Measurements from ENCODE around the gene TMEM250. TPM values are rescaled to one million over a fixed set of nuclear protein-coding genes. Genes with fewer than 3 reads are reported as not detected.
A peak's percentile ranks its signal among the peaks of the same experiment; 100 is the strongest.

Gene TMEM250
- total and polyA plus RNA-seq, 7 experiments from 2014 or later: 16.4 to 61.8 (median 42.2) TPM

DNA sequence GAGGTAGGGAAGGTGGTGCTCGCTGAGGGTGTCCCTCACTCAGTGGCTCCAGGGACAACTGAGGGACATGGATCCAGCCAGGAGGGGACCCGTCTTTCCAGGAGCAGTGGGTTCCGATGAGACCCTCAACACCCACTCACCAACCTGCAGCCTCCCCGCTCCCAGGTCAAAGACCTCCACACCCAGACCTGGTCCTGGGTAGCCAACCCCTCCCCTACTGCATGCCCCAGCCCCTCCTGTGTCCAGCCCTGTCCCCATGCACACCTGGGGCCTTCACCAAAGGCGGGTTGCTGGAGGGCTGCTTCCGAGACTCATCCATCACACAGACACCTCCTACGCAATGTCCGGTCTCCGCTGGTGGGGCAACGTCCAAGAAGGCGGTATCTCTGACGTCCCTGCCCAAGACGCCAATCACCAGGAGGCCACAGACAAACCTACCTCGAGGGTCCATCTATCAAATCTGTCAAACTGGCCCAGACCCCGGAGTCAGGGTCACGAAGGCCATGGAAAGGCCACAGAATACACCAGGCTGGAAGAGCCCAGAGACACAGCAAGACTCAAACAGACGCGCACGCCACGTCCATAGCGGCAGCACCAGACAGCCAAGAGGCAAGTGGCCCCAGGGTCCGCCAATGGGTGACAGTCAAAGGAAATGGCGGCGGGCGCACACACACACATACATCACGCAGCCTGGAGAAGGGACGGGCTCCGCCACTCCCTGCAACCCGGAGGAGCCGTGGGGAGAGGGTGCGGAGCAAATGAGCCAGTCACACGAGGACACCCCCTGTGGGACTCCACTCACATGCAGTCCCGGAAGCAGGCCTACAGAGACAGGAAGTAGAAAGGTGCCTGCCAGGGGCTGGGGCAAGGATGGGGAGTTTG lies 34.4 kb downstream of the TMEM250 start:
- no peaks in the 10 kb centered on the region for H3K36me3 ChIP-seq (ENCODE audit: control insufficient read depth in 2 of 3, insufficient read depth in 3 of 3, low read length in 3 of 3)
- no peak for DNase-seq

DNA sequence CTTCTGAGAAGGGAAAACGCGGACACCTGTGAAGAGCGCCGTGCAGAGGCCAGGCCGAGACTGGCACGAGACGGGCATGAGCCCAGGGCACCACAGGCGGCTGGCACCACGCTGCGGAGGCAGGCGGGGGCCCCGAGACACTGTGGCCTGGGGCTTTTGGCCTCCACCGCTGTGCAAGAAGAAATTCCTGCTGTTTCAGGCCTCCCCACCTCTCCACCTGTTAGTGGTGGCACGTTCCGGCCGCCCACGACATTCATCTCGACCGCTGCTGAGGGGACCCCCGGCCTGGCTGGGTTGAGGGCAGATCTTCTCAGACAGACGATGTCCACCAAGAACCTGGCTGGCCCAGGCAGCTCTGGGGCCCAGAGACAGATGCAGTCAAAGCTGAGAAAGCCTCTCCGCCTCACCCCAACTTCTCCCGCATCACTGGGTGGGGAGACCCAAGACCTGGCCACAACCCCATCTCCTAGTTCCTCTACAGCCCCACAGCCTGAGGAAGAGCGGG lies 35.1 kb downstream of the TMEM250 start:
- DNase-seq: no peak
- H3K27me3 Mint-ChIP-seq: no peaks in the 10 kb centered on the region
- Histone ChIP-seq H3K27me3 (ENCODE audit: control insufficient read depth in 2 of 2, insufficient read depth in 2 of 2, low read length in 2 of 2) (no peaks in the 10 kb centered on the region), H3K36me3 (ENCODE audit: control insufficient read depth in 2 of 3, insufficient read depth in 3 of 3, low read length in 3 of 3) (no peaks in the 10 kb centered on the region), H3K9me3 (ENCODE audit: control insufficient read depth in 2 of 3, low read length in 3 of 3) (no peaks in the 10 kb centered on the region), H3K4me3 (ENCODE audit: low read length) (no peak overlapping the region), H3K27ac (ENCODE audit: low read depth, low read length) (no peak overlapping the region), H3K4me1 (ENCODE audit: control insufficient read depth in 2 of 2, insufficient read depth in 2 of 2, low read length in 2 of 2) (peaks cover 0 to 3% of the 10 kb centered on the region in 2 donors)
- H3K36me3 Mint-ChIP-seq: peaks cover 0 to 3% (median 0%) of the 10 kb centered on the region in 5 donors
- H3K9me3 Mint-ChIP-seq: no peaks in the 10 kb centered on the region
- no peak overlapping the region for H3K27ac Mint-ChIP-seq
- peaks cover 0 to 27% (median 18%) of the 10 kb centered on the region in 7 donors for H3K4me1 Mint-ChIP-seq
- intact Hi-C loops (cut with micrococcal nuclease): no loop called here
- no peak for ATAC-seq
- POLR2A ChIA-PET: no interaction called here
- CTCF ChIA-PET: no interaction called here
- H3K4me3 Mint-ChIP-seq: no peak overlapping the region

More for the DNA sequence above, 34.4 kb downstream of the TMEM250 start:
- Mint-ChIP-seq H3K4me1 (peaks cover 0 to 22% (median 18%) of the 10 kb centered on the region in 7 donors), H3K27me3 (no peaks in the 10 kb centered on the region), H3K9me3 (no peaks in the 10 kb centered on the region), H3K4me3 (no peak overlapping the region), H3K27ac (peak overlapping the region in 1 of 9 donors; percentile 23), H3K36me3 (peaks cover 0 to 3% (median 0%) of the 10 kb centered on the region in 5 donors)
- Histone ChIP-seq H3K27ac (ENCODE audit: low read depth, low read length) (no peak overlapping the region), H3K9me3 (ENCODE audit: control insufficient read depth in 2 of 3, low read length in 3 of 3) (no peaks in the 10 kb centered on the region), H3K27me3 (ENCODE audit: control insufficient read depth in 2 of 2, insufficient read depth in 2 of 2, low read length in 2 of 2) (no peaks in the 10 kb centered on the region), H3K4me1 (ENCODE audit: control insufficient read depth in 2 of 2, insufficient read depth in 2 of 2, low read length in 2 of 2) (peaks cover 5 to 8% of the 10 kb centered on the region in 2 donors), H3K4me3 (ENCODE audit: low read length) (no peak overlapping the region)
- no peak for ATAC-seq
- ChIA-PET CTCF (no interaction called here), POLR2A (no interaction called here)
- intact Hi-C loops (cut with micrococcal nuclease): no loop called here

DNA sequence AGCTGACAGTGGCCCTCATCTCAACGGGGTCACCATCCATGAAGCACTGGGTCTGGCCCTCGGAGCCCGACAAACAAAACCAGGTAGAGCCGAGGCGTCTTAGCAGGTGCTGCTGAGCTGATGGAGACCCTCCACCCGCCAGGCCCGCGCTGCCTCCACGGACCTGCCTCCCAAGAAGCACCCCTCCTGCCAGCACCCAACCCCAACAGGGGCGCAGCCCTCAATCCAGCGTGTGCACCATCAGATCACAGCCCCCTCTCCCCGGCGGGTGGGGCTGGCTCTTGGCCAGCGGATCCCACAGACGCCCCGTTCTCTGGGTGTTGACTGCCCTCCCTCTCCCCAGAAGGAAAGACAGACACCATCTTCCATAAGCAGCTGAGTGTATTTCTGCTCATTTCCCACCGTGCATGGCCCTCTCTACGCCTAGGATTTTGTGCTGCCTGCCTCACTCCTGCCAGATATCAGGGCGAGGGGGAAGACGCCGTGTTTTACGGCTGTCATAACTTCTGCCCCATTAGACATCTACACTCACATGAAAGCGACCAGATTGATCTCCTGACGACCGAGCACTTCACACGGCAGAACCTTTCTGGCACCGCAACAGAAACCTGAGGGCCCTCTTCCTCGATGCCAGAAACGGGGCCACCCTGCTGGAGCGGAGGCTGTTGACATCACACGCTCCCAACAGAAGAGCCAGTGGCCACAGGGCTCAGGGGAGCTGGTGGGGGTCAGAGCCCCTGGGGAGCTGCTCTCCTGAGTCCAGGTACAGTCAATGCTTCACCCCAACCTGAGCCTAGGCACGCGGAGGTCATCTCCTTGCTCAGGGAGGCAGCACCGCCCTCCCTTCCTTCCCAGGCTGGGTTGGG lies 35.9 kb downstream of the TMEM250 start:
- Histone ChIP-seq H3K36me3 (ENCODE audit: control insufficient read depth in 2 of 3, insufficient read depth in 3 of 3, low read length in 3 of 3) (no peaks in the 10 kb centered on the region), H3K27ac (ENCODE audit: low read depth, low read length) (no peak overlapping the region), H3K27me3 (ENCODE audit: control insufficient read depth in 2 of 2, insufficient read depth in 2 of 2, low read length in 2 of 2) (no peaks in the 10 kb centered on the region), H3K4me1 (ENCODE audit: control insufficient read depth in 2 of 2, insufficient read depth in 2 of 2, low read length in 2 of 2) (no peaks in the 10 kb centered on the region), H3K9me3 (ENCODE audit: control insufficient read depth in 2 of 3, low read length in 3 of 3) (no peaks in the 10 kb centered on the region), H3K4me3 (ENCODE audit: low read length) (no peak overlapping the region)
- H3K9me3 Mint-ChIP-seq: no peaks in the 10 kb centered on the region
- no peaks in the 10 kb centered on the region for H3K27me3 Mint-ChIP-seq
- CTCF ChIA-PET: no interaction called here
- no peak for ATAC-seq
- POLR2A ChIA-PET: no interaction called here
- DNase-seq: no peak
- H3K4me1 Mint-ChIP-seq: peaks cover 0 to 27% (median 18%) of the 10 kb centered on the region in 7 donors
- H3K36me3 Mint-ChIP-seq: peaks cover 0 to 3% (median 0%) of the 10 kb centered on the region in 5 donors
- H3K4me3 Mint-ChIP-seq: no peak overlapping the region
- intact Hi-C loops (cut with micrococcal nuclease): no loop called here
- H3K27ac Mint-ChIP-seq: peak overlapping the region in 1 of 9 donors; percentile 82

DNA sequence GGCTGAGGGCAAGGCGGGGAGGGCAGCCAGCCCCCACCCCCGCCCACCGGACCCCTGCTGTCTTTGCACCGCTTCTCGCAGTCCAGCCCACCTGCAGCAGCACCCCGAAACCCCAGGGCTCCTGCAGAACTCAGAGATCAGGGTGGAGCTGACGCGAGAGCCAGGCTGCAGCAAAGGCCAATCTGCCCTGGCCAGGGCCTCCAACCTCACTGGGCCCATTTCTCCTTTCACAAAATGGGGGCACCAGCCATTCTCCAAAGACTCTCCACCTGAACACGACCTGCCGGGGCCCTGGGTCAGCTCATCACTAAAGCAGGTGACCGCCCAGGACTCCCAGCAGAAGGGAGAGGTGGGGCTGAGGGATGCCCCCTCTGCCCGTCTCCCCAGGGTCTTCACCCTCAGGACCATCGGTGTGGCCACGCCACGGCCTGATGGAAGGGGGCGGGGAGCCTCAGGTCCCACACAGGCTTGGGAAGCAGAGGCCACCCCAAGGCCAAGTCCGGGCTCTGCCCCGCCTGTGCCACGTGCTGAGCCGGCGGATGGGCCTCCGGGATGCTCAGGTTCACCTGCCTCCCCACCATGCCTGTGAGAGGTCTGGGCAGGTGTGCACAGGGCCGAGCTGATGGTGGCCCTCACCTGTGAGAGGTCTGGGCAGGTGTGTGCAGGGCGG lies 36.7 kb downstream of the TMEM250 start:
- ChIA-PET POLR2A (no interaction called here), CTCF (no interaction called here)
- no peaks in the 10 kb centered on the region for H3K36me3 ChIP-seq (ENCODE audit: control insufficient read depth in 2 of 3, insufficient read depth in 3 of 3, low read length in 3 of 3)
- Mint-ChIP-seq H3K36me3 (peaks cover 0 to 3% (median 0%) of the 10 kb centered on the region in 5 donors), H3K4me3 (no peak overlapping the region), H3K9me3 (no peaks in the 10 kb centered on the region), H3K27me3 (no peaks in the 10 kb centered on the region), H3K27ac (no peak overlapping the region), H3K4me1 (peaks cover 0 to 31% (median 21%) of the 10 kb centered on the region in 7 donors)
- no peaks in the 10 kb centered on the region for H3K9me3 ChIP-seq (ENCODE audit: control insufficient read depth in 2 of 3, low read length in 3 of 3)
- no peaks in the 10 kb centered on the region for H3K4me1 ChIP-seq (ENCODE audit: control insufficient read depth in 2 of 2, insufficient read depth in 2 of 2, low read length in 2 of 2)
- H3K27ac ChIP-seq (ENCODE audit: low read depth, low read length): no peak overlapping the region
- no peak overlapping the region for H3K4me3 ChIP-seq (ENCODE audit: low read length)
- intact Hi-C loops (cut with micrococcal nuclease): no loop called here
- H3K27me3 ChIP-seq (ENCODE audit: control insufficient read depth in 2 of 2, insufficient read depth in 2 of 2, low read length in 2 of 2): no peaks in the 10 kb centered on the region
- ATAC-seq (no peak), DNase-seq (no peak)

DNA sequence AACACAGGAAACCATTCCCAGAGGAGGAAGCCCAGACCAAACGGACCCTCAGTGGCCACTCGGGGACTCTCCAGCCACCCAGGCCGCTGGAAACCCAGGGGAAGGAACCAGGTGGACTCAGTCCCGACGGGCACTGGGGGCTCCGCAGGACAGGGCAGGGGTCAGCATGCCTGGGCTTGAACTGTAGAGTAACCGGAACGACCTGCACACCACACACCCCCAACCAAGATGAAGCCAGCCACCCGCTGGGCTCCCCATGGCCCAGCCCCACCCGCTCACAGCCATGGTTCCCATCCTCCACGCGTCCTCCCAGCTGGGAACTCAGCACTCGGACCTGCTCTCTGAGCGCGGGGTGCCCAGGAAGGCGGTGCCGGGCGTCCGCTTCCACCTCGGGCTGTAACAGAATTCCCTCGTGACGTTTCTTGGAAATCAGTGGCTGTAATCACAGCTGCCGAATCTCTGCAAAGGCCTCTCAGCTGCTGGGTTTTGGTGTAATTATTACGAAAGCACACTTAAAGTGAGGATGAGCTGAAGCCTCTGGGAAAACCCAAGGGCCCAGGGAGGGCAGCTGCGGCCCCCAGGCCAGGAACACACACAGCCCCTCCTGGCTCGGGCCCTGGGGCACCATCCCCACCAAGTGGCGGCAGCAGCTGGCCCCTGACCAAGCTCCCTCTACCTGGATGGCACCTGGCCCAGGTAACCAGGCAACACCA lies 37.4 kb downstream of the TMEM250 start:
- Histone ChIP-seq H3K27ac (ENCODE audit: low read depth, low read length) (no peak overlapping the region), H3K4me1 (ENCODE audit: control insufficient read depth in 2 of 2, insufficient read depth in 2 of 2, low read length in 2 of 2) (peaks cover 0 to 2% of the 10 kb centered on the region in 2 donors), H3K36me3 (ENCODE audit: control insufficient read depth in 2 of 3, insufficient read depth in 3 of 3, low read length in 3 of 3) (no peaks in the 10 kb centered on the region), H3K9me3 (ENCODE audit: control insufficient read depth in 2 of 3, low read length in 3 of 3) (no peaks in the 10 kb centered on the region), H3K4me3 (ENCODE audit: low read length) (no peak overlapping the region), H3K27me3 (ENCODE audit: control insufficient read depth in 2 of 2, insufficient read depth in 2 of 2, low read length in 2 of 2) (no peaks in the 10 kb centered on the region)
- no peak overlapping the region for H3K4me3 Mint-ChIP-seq
- intact Hi-C loops (cut with micrococcal nuclease): no loop called here
- peaks cover 0 to 1% (median 0%) of the 10 kb centered on the region in 5 donors for H3K27me3 Mint-ChIP-seq
- ATAC-seq: no peak
- CTCF ChIA-PET: no interaction called here
- H3K9me3 Mint-ChIP-seq: no peaks in the 10 kb centered on the region
- H3K36me3 Mint-ChIP-seq: peaks cover 0 to 3% (median 0%) of the 10 kb centered on the region in 5 donors
- H3K27ac Mint-ChIP-seq: no peak overlapping the region
- no peak for DNase-seq
- POLR2A ChIA-PET: no interaction called here
- H3K4me1 Mint-ChIP-seq: peaks cover under 1 to 30% (median 18%) of the 10 kb centered on the region in 7 donors

DNA sequence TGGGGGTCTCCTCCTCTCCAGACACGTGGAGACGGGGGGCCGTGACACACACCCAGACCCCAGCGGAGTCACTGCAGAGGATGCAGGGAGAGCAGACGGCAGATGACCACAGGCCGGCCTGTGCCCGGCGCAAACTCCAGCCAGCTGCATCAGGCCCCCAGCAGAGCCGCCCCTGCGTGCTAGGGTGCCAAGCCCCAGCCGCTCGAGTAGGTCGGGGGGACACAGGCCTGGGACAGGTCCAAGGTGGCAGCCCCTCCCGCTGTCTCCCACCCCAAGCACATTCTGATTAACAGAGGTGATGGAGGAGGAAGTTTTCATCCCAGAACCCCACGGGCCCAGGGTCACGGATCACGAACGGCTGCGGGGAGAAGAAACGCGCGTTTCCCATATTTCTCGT lies 38.0 kb downstream of the TMEM250 start:
- ChIA-PET POLR2A (no interaction called here), CTCF (no interaction called here)
- ATAC-seq: no peak
- H3K9me3 Mint-ChIP-seq: no peaks in the 10 kb centered on the region
- no peak overlapping the region for H3K4me3 Mint-ChIP-seq
- no peak overlapping the region for H3K27ac Mint-ChIP-seq
- Histone ChIP-seq H3K36me3 (ENCODE audit: control insufficient read depth in 2 of 3, insufficient read depth in 3 of 3, low read length in 3 of 3) (no peaks in the 10 kb centered on the region), H3K9me3 (ENCODE audit: control insufficient read depth in 2 of 3, low read length in 3 of 3) (no peaks in the 10 kb centered on the region), H3K4me1 (ENCODE audit: control insufficient read depth in 2 of 2, insufficient read depth in 2 of 2, low read length in 2 of 2) (peaks cover 0 to 4% of the 10 kb centered on the region in 2 donors), H3K4me3 (ENCODE audit: low read length) (no peak overlapping the region), H3K27me3 (ENCODE audit: control insufficient read depth in 2 of 2, insufficient read depth in 2 of 2, low read length in 2 of 2) (no peaks in the 10 kb centered on the region), H3K27ac (ENCODE audit: low read depth, low read length) (no peak overlapping the region)
- peaks cover 0 to 6% (median 0%) of the 10 kb centered on the region in 5 donors for H3K27me3 Mint-ChIP-seq
- peaks cover 2 to 35% (median 24%) of the 10 kb centered on the region in 7 donors for H3K4me1 Mint-ChIP-seq
- peaks cover 0 to 3% (median 0%) of the 10 kb centered on the region in 5 donors for H3K36me3 Mint-ChIP-seq
- no peak for DNase-seq
- intact Hi-C loops (cut with micrococcal nuclease): no loop called here

Measured in naive thymus-derived CD4-positive, alpha-beta T cell (primary cell).